Neural cell (in vitro differentiated cells): ENCODE measurements around the gene DUS1L. TPM values are rescaled to one million over a fixed set of nuclear protein-coding genes. Genes with fewer than 3 reads are reported as not detected.

Source experiments
- H2AFZ ChIP-seq: fragments of 200-600, 300-800 bp; sonication (generic), shearing (Covaris generic); 2 replicates; pipeline ENCODE4 v1.6.0; 2014; ENCODE audit warnings: low read depth, mild to moderate bottlenecking, antibody characterized with exemption, low read length, moderate library complexity
- H3F3A ChIP-seq: fragments of 200-600 bp; shearing (Covaris generic); 2 replicates; pipeline ENCODE4 v1.6.1; 2016; ENCODE audit warnings: mild to moderate bottlenecking, moderate library complexity, mixed read lengths, antibody characterized with exemption, low read length; ENCODE audit not compliant: insufficient read depth, poor library complexity, severe bottlenecking
- H3K27ac ChIP-seq: fragments of 200-600, 300-800 bp; sonication (generic), shearing (Covaris generic); 2 replicates; pipeline ENCODE4 v1.5.1; 2014; ENCODE audit warnings: mild to moderate bottlenecking, low read length, moderate library complexity
- H3K27me3 ChIP-seq: fragments of 300-800, 200-600 bp; sonication (generic), shearing (Covaris generic); 2 replicates; pipeline ENCODE4 v1.6.0; 2014; ENCODE audit warnings: mild to moderate bottlenecking, low read depth, low read length, moderate library complexity; ENCODE audit not compliant: insufficient read depth
- H3K36me3 ChIP-seq: fragments of 300-800, 200-600 bp; sonication (generic), shearing (Covaris generic); 2 replicates; pipeline ENCODE4 v1.5.1; 2014; ENCODE audit warnings: mild to moderate bottlenecking, antibody characterized with exemption, low read length, moderate library complexity; ENCODE audit not compliant: insufficient read depth
- H3K4me2 ChIP-seq: fragments of 300-800, 200-600 bp; sonication (generic), shearing (Covaris generic); 2 replicates; pipeline ENCODE4 v1.6.0; 2014; ENCODE audit warnings: mild to moderate bottlenecking, low read length
- H3K4me3 ChIP-seq: fragments of 300-800, 200-600 bp; sonication (generic), shearing (Covaris generic); 2 replicates; pipeline ENCODE4 v1.5.1; 2014; ENCODE audit warnings: mild to moderate bottlenecking, low read length, moderate library complexity
- H3K79me2 ChIP-seq: fragments of 200-600 bp; shearing (Covaris generic); replicated peaks from 2 replicates; pipeline ENCODE4 v1.6.0; 2014; ENCODE audit warnings: mild to moderate bottlenecking, low read length, moderate library complexity; ENCODE audit not compliant: insufficient read depth
- H3K9ac ChIP-seq: fragments of 300-800, 200-600 bp; sonication (generic), shearing (Covaris generic); 2 replicates; pipeline ENCODE4 v1.6.1; 2016; ENCODE audit warnings: mild to moderate bottlenecking, low read length, mixed read lengths
- H3K9me2 ChIP-seq: fragments of 200-600 bp; shearing (Covaris generic); 2 replicates; pipeline ENCODE4 v1.6.1; 2016; ENCODE audit warnings: mild to moderate bottlenecking, low read length, mixed read lengths; ENCODE audit not compliant: insufficient read depth
- H3K9me3 ChIP-seq: fragments of 200-600, 300-800 bp; sonication (generic), shearing (Covaris generic); 2 replicates; pipeline ENCODE4 v1.6.1; 2016; ENCODE audit warnings: mild to moderate bottlenecking, mixed run types, low read length, moderate library complexity, mixed read lengths
- H4K20me1 ChIP-seq: fragments of 200-600 bp; shearing (Covaris generic); 2 replicates; pipeline ENCODE4 v1.6.1; 2016; ENCODE audit warnings: mild to moderate bottlenecking, mixed run types; ENCODE audit not compliant: insufficient read depth
- CTCF ChIP-seq: fragments of 450-650 bp; IDR thresholded peaks from 2 replicates; pipeline ENCODE4 v1.5.1; 2014; ENCODE audit warnings: antibody characterized with exemption, mild to moderate bottlenecking, moderate library complexity; ENCODE audit not compliant: poor library complexity, severe bottlenecking
- EP300 ChIP-seq: fragments of 450-650 bp; conservative IDR thresholded peaks from 2 replicates; pipeline ENCODE4 v1.6.1; 2014; ENCODE audit warnings: antibody characterized with exemption, mild to moderate bottlenecking, moderate library complexity; ENCODE audit not compliant: poor library complexity, severe bottlenecking
- EZH2 ChIP-seq: fragments of 200-600, 300-800 bp; shearing (Covaris generic), sonication (generic); IDR thresholded peaks from 2 replicates; pipeline ENCODE4 v1.6.1; 2014; ENCODE audit warnings: antibody characterized with exemption, low read length, borderline replicate concordance, mild to moderate bottlenecking; ENCODE audit not compliant: insufficient read depth, poor library complexity, severe bottlenecking
- MXI1 ChIP-seq: fragments of 450-650 bp; conservative IDR thresholded peaks from 2 replicates; pipeline ENCODE4 v1.6.1; 2014; ENCODE audit warnings: antibody characterized with exemption, mild to moderate bottlenecking; ENCODE audit not compliant: poor library complexity, severe bottlenecking
- POLR2AphosphoS5 ChIP-seq: IDR thresholded peaks from 2 replicates; pipeline ENCODE4 v1.6.1; 2012
- RAD21 ChIP-seq: fragments of 450-650 bp; conservative IDR thresholded peaks from 2 replicates; pipeline ENCODE4 v1.6.1; 2014; ENCODE audit warnings: antibody characterized with exemption, mild to moderate bottlenecking, moderate library complexity
- REST ChIP-seq: IDR thresholded peaks from 2 replicates; pipeline ENCODE4 v1.6.1; 2012; ENCODE audit warnings: borderline replicate concordance
- SMC3 ChIP-seq: fragments of 450-650 bp; conservative IDR thresholded peaks from 2 replicates; pipeline ENCODE4 v1.6.1; 2014; ENCODE audit warnings: antibody characterized with exemption, mild to moderate bottlenecking, moderate library complexity; ENCODE audit not compliant: poor library complexity
- TAF1 ChIP-seq: IDR thresholded peaks from 2 replicates; pipeline ENCODE4 v1.6.1; 2012; ENCODE audit warnings: low read depth
- polyA plus RNA-seq: library from polyadenylated mRNA; depleted of rRNA; stranded (reverse); fragments of >200 nt; gene quantifications from 2 replicates; pipeline ENCODE4 v1.2.3, GENCODE V29; 2014

The DUS1L gene
- polyA plus RNA-seq, 1 donor from 2014 or later = 100 TPM

GRCh38 chr17:82016061-82016874 is 49.3 kb downstream of the DUS1L start:
- Histone ChIP-seq H3K4me2 (no peak overlapping the region), H2AFZ (no peak overlapping the region), H3F3A (no peaks in the 10 kb centered on the region), H3K79me2 (peaks cover under 1% of the 10 kb centered on the region), H3K27ac (no peak overlapping the region), H3K9me3 (no peaks in the 10 kb centered on the region), H3K27me3 (no peaks in the 10 kb centered on the region), H3K9me2 (no peaks in the 10 kb centered on the region), H4K20me1 (no peaks in the 10 kb centered on the region), H3K36me3 (no peaks in the 10 kb centered on the region), H3K9ac (no peak overlapping the region), H3K4me3 (no peak overlapping the region)
- TF ChIP-seq REST = no peak
- TF ChIP-seq CTCF = no peak
- TF ChIP-seq MXI1 = no peak
- no peak for TF ChIP-seq EP300

GRCh38 chr17:82015311-82015971 is 50.2 kb downstream of the DUS1L start:
- Histone ChIP-seq H3F3A (no peaks in the 10 kb centered on the region), H2AFZ (no peak overlapping the region), H3K9me3 (no peaks in the 10 kb centered on the region), H3K36me3 (no peaks in the 10 kb centered on the region), H3K27me3 (no peaks in the 10 kb centered on the region), H3K4me3 (no peak overlapping the region), H3K79me2 (no peaks in the 10 kb centered on the region), H4K20me1 (no peaks in the 10 kb centered on the region), H3K4me2 (no peak overlapping the region), H3K9ac (no peak overlapping the region), H3K27ac (no peak overlapping the region), H3K9me2 (no peaks in the 10 kb centered on the region)
- TF ChIP-seq MXI1 (no peak), EP300 (no peak), TAF1 (no peak), RAD21 (no peak), EZH2 (no peak), SMC3 (no peak), POLR2AphosphoS5 (no peak), REST (no peak), CTCF (no peak)
